ENCODE measurements around the gene KDM1B. TPM values are rescaled to one million over a fixed set of nuclear protein-coding genes. Genes with fewer than 3 reads are reported as not detected.

KDM1B gene
- 21.2 and 22.3 TPM in 2 replicates for total RNA-seq (2022)
- Bru-seq, nascent RNA: percentile 57 among the genes with signal in this experiment
- BruChase-seq, experiment 1, labeled RNA remaining after a 6-hour chase: percentile 69 among the genes with signal in this experiment
- percentile 65 among the genes with signal in this experiment for BruChase-seq, experiment 2, labeled RNA remaining after a 2-hour chase
- long read RNA-seq, partial matches to known transcripts: 4 of 43 reads
- long read RNA-seq, other reads (novel, unspliced or antisense): 38 of 43 reads

GRCh38 chr6:18155150-18155863, at the start of gene KDM1B:
Gene KDM1B (plus strand): TSS chr6:18155422. CDS start chr6:18159896, 4,474 bp downstream.
- intact Hi-C loops (cut with micrococcal nuclease): loop anchor here (2.0 to 10.0 kb wide), 4 partner anchors 109 to 321 kb away; partner anchors contain the start of genes DEK and KIF13A
- peak; percentile 97 for DNase-seq (ENCODE audit: unreplicated experiment)
- TF ChIP-seq CTCF (IDR thresholded peaks at IDR 0.05; ENCODE audit: unreplicated experiment): no peak
- ChIA-PET CTCF (no interaction called here), POLR2A (interaction anchor here (0.6 to 4.8 kb wide), 31 partner anchors 9 to 448 kb away, joined by 3 to 73 read pairs (median 5); partner anchors contain the start of genes DEK, KIF13A and NUP153)
- Mint-ChIP-seq H3K9me3 (ENCODE audit: unreplicated experiment) (no peaks in the 10 kb centered on the region), H3K27me3 (ENCODE audit: insufficient read depth, unreplicated experiment) (no peaks in the 10 kb centered on the region), H3K27ac (ENCODE audit: low read depth, unreplicated experiment) (peak within 1 kb of the TSS; percentile 97), H3K4me1 (ENCODE audit: insufficient read depth, unreplicated experiment) (peaks cover 15% of the 10 kb centered on the region), H3K36me3 (ENCODE audit: insufficient read depth, unreplicated experiment) (peaks cover 23% of the 10 kb centered on the region), H3K4me3 (ENCODE audit: unreplicated experiment) (peak within 1 kb of the TSS; percentile 94)
- BruUV-seq (replicated peaks): no TSS peak

- Mint-ChIP-seq H3K9me3 (ENCODE audit: unreplicated experiment) (peaks cover 10% of the 10 kb centered on the region), H3K4me1 (ENCODE audit: insufficient read depth, unreplicated experiment) (no peaks in the 10 kb centered on the region), H3K4me3 (ENCODE audit: unreplicated experiment) (no peak overlapping the region), H3K27ac (ENCODE audit: low read depth, unreplicated experiment) (no peak overlapping the region), H3K36me3 (ENCODE audit: insufficient read depth, unreplicated experiment) (no peaks in the 10 kb centered on the region), H3K27me3 (ENCODE audit: insufficient read depth, unreplicated experiment) (no peaks in the 10 kb centered on the region)
- POLR2A ChIA-PET: interaction anchor here (0.7 kb wide), 1 partner anchor 13 kb away, joined by 7 read pairs; no protein-coding TSS in a partner anchor
- intact Hi-C loops (cut with micrococcal nuclease): no loop called here
- CTCF ChIA-PET: no interaction called here
- no peak for TF ChIP-seq CTCF (IDR thresholded peaks at IDR 0.05; ENCODE audit: unreplicated experiment)
- no TSS peak for BruUV-seq (replicated peaks)
- no peak for DNase-seq (ENCODE audit: unreplicated experiment)
These were observed 48.2 kb upstream of the KDM1B start for GRCh38 chr6:18107061-18107460.

- ChIA-PET POLR2A (no interaction called here), CTCF (interaction anchor here (0.6 to 0.9 kb wide), 2 partner anchors 21 to 93 kb away, joined by 3 read pairs; no protein-coding TSS in a partner anchor)
- DNase-seq (ENCODE audit: unreplicated experiment): no peak
- H3K36me3 Mint-ChIP-seq (ENCODE audit: insufficient read depth, unreplicated experiment): no peaks in the 10 kb centered on the region
- intact Hi-C loops (cut with micrococcal nuclease): no loop called here
- BruUV-seq (replicated peaks): no TSS peak
- H3K27me3 Mint-ChIP-seq (ENCODE audit: insufficient read depth, unreplicated experiment): no peaks in the 10 kb centered on the region
- no peak overlapping the region for H3K27ac Mint-ChIP-seq (ENCODE audit: low read depth, unreplicated experiment)
- no peak for TF ChIP-seq CTCF (IDR thresholded peaks at IDR 0.05; ENCODE audit: unreplicated experiment)
- peaks cover 10% of the 10 kb centered on the region for H3K9me3 Mint-ChIP-seq (ENCODE audit: unreplicated experiment)
- H3K4me1 Mint-ChIP-seq (ENCODE audit: insufficient read depth, unreplicated experiment): no peaks in the 10 kb centered on the region
- no peak overlapping the region for H3K4me3 Mint-ChIP-seq (ENCODE audit: unreplicated experiment)
These were observed 45.1 kb upstream of the KDM1B start for GRCh38 chr6:18110162-18110561.

GRCh38 chr6:18115356-18115755, 39.9 kb upstream of the KDM1B start:
- TF ChIP-seq CTCF (IDR thresholded peaks at IDR 0.05; ENCODE audit: unreplicated experiment): no peak
- H3K9me3 Mint-ChIP-seq (ENCODE audit: unreplicated experiment): no peaks in the 10 kb centered on the region
- no peak for DNase-seq (ENCODE audit: unreplicated experiment)
- no TSS peak for BruUV-seq (replicated peaks)
- intact Hi-C loops (cut with micrococcal nuclease): no loop called here
- H3K4me1 Mint-ChIP-seq (ENCODE audit: insufficient read depth, unreplicated experiment): no peaks in the 10 kb centered on the region
- H3K4me3 Mint-ChIP-seq (ENCODE audit: unreplicated experiment): no peak overlapping the region
- no peaks in the 10 kb centered on the region for H3K36me3 Mint-ChIP-seq (ENCODE audit: insufficient read depth, unreplicated experiment)
- CTCF ChIA-PET: interaction anchor here (0.8 kb wide), 1 partner anchor 311 kb away, joined by 6 read pairs; no protein-coding TSS in a partner anchor
- POLR2A ChIA-PET: no interaction called here
- H3K27ac Mint-ChIP-seq (ENCODE audit: low read depth, unreplicated experiment): no peak overlapping the region
- no peaks in the 10 kb centered on the region for H3K27me3 Mint-ChIP-seq (ENCODE audit: insufficient read depth, unreplicated experiment)

Measured in MCF 10A (cell line).